HTERT RPE-1 (cell line): ENCODE data around the gene SLC19A1.

Experiments
- in situ Hi-C: fragments of 300-500 bp; cut with MboI; formaldehyde crosslinking; loops from 4 replicates; pipeline ENCODE4 v1.14.3; 2020; ENCODE audit warnings: low sequenced_read_pairs

SLC19A1 gene

DNA sequence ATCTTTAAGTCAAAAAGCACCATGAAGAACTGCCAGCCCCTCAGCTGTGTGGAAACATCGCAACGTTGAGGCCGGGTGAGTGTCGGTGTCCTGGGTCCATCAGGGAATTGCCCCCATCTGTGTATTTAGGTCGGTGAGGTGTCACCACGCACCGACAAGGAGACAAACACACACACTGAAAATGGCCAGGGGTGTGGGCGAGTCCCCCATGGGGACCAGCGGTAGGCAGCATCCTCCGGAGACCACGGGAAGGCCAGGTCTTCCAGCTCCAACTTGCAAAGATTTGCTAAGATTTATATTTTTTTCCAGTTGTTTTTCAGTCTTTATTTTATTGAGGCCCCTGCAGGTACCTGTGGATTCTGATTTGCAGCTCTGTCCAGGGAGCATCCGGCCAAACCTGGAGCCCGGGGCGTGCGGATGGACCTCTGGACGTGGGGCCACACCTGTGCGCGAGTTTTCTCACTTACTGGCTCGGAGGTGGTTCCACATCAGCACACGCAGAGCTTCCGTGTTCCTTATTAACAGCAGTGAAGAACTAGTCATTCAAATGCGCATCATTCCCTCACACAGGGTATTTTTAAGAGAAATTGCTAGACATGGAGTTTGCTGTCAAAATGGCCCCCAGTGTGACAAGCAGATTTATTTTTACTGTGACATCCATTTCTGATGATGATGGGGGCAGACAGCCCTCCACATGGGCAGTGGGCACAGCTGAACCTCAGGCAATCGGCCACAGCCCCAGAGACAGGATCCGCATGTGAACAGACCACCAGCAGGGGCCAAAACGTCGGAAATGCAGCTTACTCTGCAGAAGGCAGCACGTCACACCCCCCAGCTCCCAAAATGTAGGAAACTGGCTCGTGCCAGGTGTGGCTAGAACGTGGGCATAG lies 17.2 kb upstream of the SLC19A1 start:
- in situ Hi-C loops: no loop called here

GRCh38 chr21:45558044-45558721 lies 15.9 kb upstream of the SLC19A1 start:
- in situ Hi-C loops: no loop called here

DNA sequence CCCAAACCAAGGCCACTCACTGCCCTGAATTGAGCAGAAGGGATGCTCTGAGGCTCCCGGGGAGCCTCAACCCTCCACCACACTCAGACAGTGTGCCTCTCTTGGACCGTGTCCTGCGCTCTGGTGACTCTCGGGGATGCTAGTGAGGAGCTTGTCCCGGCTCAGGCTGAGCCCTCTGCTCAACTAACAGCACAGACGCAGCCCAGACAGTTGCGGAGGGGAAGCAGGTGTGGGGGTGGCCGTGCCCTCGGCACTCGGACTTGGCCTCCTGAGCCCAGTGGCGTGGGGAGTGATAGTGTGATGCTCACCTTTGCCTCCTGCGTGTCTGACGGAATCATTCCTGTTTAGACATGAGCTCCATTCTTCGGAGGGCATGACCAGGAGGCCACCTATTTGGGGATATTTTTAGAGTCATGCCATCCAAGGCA lies 15.4 kb upstream of the SLC19A1 start:
- in situ Hi-C loops: no loop called here

GRCh38 chr21:45556645-45557615 lies 14.7 kb upstream of the SLC19A1 start:
- in situ Hi-C loops: no loop called here

DNA sequence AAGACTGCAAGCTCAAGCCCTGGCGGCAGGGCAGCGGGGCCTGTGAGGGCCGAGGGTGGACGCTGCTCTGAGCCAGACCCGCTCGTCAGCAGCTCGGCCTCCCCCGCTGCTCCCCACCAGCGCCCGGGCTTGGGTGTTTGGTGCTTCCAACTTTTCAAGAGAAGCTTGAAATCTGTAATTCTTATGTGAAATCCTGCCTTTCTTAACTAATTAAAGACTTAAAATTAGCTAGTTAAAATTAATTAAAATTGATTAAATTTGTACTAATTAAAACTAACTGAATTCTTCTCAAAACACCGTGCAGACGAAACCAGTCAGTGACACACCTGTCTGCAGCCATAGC lies 14.0 kb upstream of the SLC19A1 start:
- in situ Hi-C loops: no loop called here

GRCh38 chr21:45555557-45556301 lies 13.5 kb upstream of the SLC19A1 start:
- in situ Hi-C loops: no loop called here

DNA sequence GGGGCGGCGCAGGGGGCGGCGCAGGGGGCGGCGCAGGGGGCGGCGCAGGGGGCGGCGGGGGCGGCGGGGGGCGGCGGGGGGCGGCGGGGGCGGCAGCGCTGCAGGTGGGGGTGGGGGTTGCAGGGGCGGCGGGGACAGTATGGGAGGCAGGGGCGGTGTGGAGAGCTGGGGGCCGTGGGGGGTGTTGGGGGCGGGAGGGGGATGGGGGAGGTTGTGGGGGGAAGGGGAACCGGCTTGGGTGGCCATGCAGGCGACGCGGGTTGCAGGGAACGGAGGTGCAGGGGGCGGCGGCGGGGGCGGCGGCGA lies 13.0 kb upstream of the SLC19A1 start:
- in situ Hi-C loops: no loop called here

DNA sequence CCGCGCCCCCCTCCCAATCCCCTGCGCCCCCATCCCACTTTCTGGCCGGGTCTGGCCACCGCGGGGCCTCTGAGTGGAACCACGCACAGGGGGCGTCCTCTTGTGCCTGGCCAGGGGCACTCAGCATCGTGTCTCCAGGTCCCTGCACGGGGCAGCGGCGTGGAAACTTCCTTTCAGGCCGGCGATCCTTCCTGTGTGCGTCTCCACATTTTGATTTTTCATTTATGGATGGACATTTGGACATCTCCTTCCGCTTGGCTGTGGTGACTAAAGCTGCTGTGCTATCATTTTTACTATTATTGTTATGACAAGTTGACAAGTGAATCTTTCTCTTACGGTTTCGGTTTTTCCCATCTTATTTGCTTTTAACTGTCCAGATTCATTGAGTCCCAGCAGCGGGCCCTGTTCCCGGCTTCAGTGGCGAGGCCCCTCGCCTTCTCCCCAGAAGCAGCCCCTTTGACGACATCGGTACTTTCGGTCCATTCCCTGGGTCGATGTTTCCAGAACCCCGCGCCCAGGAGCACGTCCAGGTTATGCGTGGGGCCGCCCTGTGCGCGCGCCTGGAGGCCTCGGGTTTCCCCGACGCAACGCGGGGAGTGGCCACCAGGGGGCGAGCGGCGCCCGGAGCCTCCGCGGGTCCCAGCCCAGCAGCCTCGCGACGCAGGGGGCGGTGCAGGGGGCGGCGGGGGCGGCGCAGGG lies 12.4 kb upstream of the SLC19A1 start:
- in situ Hi-C loops: no loop called here

GRCh38 chr21:45552696-45553391 lies 10.6 kb upstream of the SLC19A1 start:
- in situ Hi-C loops: no loop called here

DNA sequence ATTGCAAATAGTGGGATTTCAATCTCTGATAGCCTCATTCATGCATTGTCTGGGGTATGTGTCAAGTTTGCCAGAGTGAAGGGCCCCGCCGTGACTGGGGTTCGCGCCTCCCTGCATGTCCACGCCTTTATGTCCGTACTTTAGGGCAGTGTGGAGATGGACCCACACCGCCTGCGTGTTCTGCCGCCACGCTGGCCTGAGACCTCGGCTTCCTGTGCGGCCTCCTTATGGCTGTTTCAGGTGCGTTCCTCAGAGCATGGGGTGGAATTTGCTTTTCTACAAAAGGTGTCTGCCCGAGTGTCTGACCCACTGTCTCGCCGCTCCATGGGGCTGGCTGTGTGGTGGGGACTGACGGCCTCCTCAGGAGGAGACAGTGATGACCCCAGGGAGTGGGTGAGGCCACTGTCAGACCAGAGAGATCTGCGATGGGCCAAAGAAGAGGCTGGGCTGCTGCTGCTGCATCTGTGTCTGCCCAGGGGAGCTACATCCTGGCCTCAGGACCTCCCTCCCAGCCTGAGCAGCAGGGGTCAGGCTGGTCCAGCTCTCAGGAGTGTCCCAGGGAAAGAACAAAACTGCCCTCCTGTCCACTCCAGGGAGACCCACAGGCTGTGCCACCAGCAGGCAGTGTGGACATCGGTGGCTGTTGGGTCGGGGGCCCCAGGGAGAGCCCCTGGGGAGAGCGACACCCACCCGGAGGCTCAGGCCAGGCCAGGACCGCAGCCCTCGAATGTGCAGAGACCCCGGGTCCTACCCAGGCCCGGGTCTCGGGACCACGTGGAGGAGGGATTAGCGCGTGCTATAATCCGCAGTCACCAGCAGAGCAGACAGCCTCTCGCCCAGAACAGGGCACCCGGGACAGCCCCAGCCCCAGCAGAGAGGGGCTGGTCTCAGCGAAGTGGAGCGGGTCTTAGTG lies 9.8 kb upstream of the SLC19A1 start:
- in situ Hi-C loops: no loop called here

GRCh38 chr21:45551316-45551715 lies 9.1 kb upstream of the SLC19A1 start:
- in situ Hi-C loops: no loop called here

- in situ Hi-C loops: no loop called here
These were observed 8.4 kb upstream of the SLC19A1 start for GRCh38 chr21:45550522-45551210.

- in situ Hi-C loops: no loop called here
These were observed 7.6 kb upstream of the SLC19A1 start for GRCh38 chr21:45549626-45550463.

DNA sequence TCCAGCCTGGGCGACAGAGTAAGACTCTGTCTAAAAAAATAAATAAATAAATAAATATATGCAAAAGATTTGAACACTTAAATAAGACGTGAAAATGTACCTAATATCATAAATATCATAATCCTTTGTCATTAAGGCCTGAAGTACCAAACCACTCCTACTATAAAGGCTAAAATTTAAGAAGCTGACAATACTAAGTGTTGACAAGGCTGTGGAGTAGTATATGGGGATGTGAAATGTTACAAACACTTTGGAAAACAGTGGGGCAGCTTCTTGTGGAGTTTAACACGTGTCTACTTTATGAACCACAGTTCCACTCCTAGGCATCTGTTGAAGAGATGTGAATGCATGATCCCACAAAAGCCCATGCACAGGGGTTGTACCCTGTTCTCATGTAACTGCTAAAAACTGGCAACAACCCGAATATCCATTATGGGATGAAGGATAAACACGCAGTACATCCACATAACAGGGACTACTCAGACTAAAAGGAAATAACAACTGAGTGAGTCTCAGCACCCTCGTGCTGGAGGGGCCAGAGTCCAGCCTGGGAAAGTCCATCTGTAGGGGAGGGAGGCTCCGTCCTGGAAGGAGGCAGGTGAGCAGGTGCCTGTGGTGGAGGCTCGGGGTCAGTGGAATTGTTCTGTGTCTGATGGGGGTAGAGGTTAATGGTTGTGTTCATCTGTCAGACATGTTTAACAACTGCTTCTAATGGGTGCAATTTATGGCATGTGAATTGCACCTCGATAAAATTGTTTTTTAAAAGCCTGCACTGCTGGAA lies 6.7 kb upstream of the SLC19A1 start:
- in situ Hi-C loops: no loop called here

DNA sequence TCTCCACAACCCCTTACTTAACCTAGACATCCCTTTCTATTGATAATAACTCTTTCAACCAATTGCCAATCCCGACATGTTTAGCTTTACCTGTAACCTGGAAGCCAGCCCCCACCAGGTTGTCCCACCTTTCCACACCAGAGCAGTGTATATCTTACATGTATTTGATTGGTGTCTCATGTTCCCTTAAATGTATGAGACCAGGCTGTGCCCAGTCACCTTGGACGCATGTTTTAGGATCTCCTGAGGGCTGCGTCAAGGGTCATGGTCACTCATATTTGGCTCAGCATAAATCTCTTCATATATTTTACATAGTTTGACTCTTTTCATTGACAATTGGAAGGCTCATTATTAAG lies 5.3 kb upstream of the SLC19A1 start:
- in situ Hi-C loops: no loop called here
